ENCODE results near the gene MORF4L2.

The MORF4L2 gene, protein sequence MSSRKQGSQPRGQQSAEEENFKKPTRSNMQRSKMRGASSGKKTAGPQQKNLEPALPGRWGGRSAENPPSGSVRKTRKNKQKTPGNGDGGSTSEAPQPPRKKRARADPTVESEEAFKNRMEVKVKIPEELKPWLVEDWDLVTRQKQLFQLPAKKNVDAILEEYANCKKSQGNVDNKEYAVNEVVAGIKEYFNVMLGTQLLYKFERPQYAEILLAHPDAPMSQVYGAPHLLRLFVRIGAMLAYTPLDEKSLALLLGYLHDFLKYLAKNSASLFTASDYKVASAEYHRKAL

DNA sequence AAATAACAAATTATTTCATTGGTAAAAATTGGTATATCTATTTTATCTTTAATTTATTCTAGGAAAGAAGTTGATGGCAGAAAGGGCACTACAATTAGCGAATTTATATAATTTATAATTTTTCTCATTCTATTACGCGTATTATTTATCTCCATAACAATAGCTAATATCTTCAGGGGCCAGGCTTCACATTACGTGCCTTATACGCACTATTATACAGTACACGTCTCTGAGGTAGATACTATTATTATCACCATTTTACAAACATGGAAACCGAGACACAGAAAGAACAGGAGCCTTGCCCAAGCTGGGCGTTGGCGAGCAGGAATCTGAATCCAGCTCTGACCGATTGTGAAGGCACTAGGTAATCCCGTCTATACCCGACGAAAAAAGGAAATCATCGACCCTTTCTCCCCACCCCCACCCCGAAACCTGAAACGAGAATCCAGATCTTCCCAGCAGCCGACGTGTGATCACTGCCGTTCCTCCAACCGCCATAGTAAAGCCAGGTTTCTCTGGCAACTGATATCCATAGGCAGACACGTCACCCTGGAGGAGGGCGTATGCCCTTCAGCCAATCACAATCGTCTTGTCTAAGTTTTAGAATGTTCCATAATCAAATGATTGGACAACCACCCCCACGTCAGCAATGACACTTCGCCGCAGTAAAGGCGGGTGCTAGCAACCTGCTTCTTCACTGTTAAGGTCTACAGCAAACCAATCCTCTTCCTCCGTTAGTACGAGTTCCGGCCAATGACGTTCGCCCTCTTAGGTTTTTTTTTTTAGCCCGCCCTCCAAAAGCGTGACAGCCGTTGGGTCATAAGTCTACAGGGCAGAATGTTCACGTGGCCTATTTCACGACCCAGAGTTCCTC, at the start of gene MORF4L2:
TSS of gene MORF4L2 (minus strand) at position 501 of the 874 bp plus-strand sequence. CDS start 9,672 bp downstream, outside the sequence.
- in situ Hi-C loops (cut with MboI; ENCODE audit: low sequenced_read_pairs), result no loop called here

DNA sequence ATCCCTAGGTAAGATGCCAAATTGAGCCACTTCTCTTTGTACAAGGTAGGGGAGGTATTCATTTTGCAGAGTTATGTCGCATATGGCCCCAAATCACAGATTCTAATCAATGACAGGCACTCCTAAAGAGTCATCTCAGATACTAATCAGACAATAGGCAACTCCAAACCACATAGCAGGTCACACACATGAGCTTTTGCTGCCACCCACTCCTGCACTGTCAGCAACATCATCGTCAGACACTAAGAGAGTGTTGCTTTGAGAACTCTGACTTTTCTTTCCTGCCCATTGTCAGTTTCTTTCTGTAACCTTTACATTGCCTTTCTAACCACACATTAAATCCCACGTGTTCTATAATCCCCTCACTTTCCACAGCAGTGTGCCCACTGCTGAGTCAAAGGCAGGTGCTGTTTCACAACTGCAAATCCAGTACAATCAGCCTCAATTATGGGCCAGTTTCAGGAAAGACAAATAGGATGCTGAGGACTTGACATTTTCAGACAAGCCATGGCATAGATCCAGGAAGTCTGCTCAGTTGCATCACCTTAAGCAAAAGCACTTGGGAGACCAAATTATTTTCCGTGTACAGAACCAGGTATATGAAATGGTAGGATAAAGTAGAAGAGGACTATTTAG, 47.7 kb upstream of the MORF4L2 start:
- in situ Hi-C loops (cut with MboI; ENCODE audit: low sequenced_read_pairs), result no loop called here

DNA sequence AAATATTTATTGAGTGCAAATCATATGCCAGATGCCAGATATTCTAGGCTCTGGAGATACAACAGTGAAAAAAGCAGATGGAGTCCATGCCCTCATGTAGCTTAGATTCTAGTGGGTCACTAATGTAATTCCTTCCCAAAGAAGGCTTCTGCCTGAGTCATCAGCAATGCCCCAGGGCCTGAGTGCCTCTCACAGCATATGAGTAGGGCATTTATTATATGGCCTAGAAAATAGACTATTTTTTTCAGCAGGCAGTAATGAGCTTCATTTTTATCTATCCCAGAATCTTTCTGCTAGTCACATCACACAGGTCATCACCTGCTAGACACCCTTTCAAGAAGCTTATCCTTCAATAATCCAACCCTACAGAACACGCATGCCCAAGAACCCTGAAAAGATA, 46.5 kb upstream of the MORF4L2 start:
- in situ Hi-C loops (cut with MboI; ENCODE audit: low sequenced_read_pairs), result no loop called here

DNA sequence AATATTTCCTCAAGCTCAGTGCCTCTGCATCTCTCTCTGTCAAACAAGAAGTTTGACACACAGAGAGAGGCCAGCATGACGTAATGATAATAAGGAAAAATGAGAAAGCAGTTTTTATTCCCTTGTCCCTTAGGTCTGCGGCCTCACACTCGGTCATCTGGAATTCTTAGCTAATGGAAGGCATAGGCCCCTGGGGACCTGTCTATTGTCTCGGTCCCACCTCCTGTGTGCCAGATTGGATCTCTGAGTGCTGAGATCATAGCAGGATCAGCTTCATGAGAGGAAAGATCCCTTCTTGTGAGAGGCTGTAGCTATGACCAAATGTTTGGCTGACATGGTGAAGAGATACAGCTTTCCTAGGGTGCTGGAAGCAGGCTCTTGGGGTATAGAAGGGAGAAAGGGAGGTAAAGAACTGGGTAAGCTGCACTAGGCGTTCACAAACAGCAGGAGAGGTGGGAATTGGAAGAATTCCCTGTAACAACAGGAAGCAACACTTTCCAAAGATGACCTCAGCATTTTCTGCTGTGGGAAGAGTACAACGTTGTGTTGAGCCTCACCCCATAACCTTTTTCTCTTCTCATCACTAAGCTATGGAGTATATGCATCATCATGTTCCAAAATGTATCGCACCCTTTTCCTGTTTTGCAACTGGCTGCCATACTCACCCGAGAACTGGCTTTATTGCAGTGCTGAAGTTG, 44.4 kb upstream of the MORF4L2 start:
- in situ Hi-C loops (cut with MboI; ENCODE audit: low sequenced_read_pairs), result no loop called here

DNA sequence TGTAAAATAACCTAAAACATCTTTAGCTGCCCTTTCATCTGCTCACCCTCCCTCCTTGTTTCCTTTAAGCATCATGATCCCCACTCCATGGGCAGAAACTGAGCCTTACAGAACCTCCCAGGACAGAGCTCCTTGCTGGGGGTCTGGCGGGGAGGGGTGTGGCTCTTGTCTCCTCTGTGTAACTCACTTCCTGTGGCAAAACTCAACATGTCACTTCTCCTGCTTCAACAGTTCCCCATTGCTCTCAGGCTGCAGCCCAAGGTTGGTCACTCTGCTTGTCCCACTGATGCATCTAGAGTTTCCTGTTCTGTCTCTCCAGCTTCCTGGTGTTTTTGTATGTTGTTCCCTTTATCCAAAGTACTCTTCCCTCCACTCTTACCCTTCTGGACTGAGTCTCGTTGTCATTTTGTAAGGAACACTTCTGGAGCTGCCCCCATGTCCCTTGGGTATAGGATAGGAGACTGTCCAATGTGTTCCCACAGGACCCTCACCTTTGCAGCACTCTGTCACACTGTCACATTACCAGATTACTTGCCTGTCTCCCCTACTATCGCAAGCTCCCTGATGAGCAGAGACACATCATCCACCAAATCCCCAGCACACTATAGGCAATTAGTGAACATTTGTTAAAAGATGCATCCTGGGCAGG, 43.8 kb upstream of the MORF4L2 start:
- in situ Hi-C loops (cut with MboI; ENCODE audit: low sequenced_read_pairs), result no loop called here

DNA sequence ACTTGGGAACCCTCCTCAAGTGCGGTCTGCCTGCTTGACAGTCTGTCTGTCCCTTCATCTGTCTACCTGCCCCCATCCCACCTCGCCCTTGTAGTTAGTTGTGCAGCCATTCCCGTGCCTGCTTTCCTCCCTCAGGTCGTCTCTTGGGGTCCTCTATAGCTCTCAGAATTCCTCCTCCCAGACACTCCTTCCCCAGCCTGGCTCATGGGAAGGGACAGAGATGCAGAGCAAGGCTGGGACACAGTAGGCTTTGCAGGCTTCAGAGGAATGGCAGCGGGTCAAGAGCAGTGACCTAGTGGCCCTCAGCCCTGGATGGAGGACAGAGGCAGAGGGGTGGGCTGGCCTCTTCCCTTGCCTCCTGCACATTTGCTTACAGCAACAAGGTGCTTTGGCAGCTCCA, 42.5 kb upstream of the MORF4L2 start:
- in situ Hi-C loops (cut with MboI; ENCODE audit: low sequenced_read_pairs), result no loop called here

DNA sequence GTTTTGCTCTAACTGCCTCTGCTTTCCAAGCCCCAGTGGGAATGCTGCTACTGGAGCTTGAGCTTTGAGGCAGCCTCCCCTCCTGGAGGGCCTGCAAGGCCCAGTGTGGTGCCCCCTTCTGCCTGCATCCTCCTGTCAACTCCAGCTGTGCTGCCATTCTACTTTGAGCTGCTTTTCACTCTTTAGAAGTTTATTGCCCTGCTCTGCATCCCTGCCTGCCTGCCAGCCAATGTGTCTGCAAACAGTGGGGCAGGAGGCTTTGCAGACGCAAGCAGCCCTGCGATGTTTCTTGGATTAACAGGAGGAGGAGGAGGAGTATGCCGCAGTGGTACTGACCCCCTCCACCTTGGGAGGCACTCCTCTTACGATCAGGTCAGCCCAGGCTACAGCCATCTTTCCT, 40.6 kb upstream of the MORF4L2 start:
- in situ Hi-C loops (cut with MboI; ENCODE audit: low sequenced_read_pairs), result no loop called here

DNA sequence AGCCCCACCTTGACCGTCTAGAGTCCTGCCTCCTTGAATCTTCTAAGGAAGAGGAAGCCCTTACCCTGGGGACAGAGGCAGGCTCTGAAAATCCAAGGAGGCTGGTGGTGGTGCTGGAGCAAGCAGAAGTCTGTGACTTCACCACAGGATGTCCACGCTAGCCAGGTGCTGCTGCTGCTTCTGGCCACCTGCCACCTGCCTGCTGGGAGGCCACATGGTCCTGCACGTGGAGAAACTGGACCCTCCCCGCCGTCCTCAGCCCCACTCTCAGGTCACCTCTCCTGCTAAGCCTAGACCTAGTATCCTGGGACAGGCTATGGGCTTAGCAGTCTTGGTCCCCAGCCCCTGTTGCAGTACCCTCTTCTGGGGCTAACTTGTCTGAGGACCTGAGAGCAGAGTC, 40.0 kb upstream of the MORF4L2 start:
- in situ Hi-C loops (cut with MboI; ENCODE audit: low sequenced_read_pairs), result no loop called here

DNA sequence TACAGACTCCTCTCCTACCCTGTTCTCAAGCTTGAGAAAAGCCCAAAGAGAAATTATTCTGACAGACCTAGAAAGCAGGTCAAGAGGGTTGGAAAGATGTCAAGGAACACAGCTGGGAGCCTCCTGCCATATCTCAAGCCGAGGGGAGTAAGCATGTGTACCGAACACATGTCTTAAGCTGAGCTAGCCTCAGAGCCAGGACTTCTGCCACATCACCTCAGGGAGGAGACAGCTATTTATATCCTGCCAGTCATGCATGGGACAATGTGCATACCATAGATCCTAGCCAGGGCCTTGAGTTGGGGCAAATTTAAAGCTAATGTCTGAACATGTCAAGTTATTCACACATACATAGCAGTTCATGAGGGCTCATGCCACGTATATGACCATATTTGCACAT, 36.0 kb upstream of the MORF4L2 start:
- in situ Hi-C loops (cut with MboI; ENCODE audit: low sequenced_read_pairs), result no loop called here

DNA sequence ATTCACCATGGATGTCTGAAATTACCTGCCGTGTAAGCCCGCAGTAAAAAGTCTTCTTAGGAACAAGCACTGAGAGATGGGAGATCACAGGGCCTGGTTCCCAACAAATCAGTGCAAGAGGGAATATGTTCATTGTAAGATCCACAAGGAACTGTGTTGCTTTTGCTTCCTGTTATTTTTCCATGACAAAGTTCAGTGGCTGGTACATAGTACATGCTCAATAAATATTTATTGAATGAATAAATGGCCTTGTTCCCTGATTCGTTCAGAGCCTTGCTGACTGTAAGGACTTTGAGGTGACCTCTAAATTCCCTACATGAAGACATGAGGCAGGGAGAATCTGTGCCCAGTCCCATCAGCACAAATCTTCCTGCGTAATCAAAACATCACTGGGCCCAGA, 31.6 kb upstream of the MORF4L2 start:
- in situ Hi-C loops (cut with MboI; ENCODE audit: low sequenced_read_pairs), result no loop called here

DNA sequence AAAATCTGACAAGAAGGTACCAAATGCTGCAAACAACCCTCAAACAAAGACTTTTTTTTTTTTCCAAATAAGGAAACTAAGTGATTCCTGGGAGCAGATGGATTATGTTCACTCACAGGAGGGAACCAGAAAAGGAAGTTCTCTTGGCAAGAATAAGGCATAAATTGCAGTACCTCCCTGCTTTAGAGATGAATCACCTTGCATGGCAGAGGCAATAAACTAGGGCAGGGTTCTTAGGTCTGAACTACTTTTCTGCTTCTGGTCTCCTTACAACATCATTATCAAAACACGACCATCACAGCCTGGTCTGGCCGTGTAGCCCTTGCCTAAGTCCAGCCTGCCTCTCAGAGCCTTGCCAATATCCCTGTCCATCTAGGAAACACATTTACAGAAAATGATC, 30.5 kb upstream of the MORF4L2 start:
- in situ Hi-C loops (cut with MboI; ENCODE audit: low sequenced_read_pairs), result no loop called here

DNA sequence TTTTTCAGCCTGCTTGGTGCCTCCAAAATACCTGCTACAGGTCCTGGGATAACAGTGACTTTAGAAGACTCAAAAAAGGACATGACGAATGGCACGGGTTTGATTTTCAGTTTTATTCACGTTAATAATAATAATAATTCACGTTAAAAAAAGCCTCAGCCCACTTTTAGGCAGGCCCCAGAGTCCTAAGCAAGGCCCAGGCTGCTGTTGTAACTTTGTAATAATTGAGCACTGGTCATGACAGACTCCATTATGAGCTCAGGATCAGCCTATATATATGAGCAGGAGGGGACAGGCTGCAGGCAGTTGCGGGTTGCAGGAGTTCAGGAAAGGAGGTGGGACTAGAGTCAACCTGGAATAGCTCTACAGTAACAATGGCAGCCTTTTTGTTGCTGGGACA, 24.1 kb upstream of the MORF4L2 start, which contains the start of gene TMEM31:
TSS of gene TMEM31 (plus strand) at position 301 of the 400 bp plus-strand sequence. CDS start 1,350 bp downstream, outside the sequence.
- in situ Hi-C loops (cut with MboI; ENCODE audit: low sequenced_read_pairs), result no loop called here

DNA sequence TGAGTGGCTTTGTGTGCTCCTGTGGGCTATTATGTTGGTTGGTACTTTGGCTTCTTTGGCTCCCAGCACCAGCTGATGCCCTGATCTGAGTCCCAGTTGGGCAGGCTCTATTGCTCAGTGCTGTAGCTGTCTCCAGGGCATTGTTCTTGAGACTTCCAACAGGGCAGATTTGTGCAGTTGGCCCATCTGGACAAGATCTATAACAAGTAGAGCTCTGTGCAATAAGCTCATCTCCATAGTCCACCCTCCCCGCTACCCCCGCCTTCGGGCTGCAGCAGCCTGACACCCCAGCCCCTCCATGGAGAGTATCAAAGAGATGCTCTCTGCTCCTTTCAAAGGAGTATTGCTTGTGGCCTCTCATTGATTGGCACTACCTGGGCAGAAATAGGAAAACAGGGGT, 18.4 kb upstream of the MORF4L2 start:
- in situ Hi-C loops (cut with MboI; ENCODE audit: low sequenced_read_pairs), result no loop called here

DNA sequence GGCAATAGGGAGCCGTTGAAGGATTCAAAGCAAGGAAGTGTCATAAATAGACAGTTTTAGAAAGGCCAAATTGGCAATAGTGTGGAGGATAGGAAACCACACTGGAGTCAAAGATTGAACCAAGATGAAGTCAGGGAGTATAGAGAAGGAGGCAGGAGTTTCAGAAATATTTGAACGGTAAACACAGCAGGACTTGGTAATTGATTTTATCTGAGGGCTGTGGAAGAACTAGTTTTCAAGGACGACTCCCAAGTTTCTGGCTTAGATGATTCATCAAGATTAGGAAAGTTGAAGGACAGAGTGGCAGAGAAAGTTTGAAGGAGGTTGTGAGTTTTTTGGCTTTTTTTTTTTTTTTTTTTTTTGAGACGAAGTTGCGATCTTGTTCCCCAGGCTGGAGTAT, 12.7 kb upstream of the MORF4L2 start:
- in situ Hi-C loops (cut with MboI; ENCODE audit: low sequenced_read_pairs), result no loop called here

DNA sequence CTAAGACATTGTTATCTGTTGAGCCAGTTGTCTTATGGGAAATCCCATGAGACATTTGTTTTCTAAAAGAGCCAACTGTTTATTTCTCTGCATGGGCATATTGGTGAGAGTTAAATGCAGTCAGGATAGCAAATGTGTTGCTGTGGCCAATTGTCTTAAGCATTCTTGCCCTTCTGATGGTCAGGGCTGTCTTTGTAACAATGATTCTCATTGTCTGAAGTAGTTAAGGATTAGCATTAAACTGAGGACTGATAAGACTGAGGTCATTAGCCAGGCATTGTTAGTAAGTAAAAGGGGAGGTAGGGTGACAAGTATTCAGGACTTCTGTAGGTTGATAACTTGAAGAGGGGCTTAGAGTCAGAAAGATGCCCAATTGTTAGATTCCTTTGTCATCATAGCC, 11.2 kb upstream of the MORF4L2 start:
- in situ Hi-C loops (cut with MboI; ENCODE audit: low sequenced_read_pairs), result no loop called here

DNA sequence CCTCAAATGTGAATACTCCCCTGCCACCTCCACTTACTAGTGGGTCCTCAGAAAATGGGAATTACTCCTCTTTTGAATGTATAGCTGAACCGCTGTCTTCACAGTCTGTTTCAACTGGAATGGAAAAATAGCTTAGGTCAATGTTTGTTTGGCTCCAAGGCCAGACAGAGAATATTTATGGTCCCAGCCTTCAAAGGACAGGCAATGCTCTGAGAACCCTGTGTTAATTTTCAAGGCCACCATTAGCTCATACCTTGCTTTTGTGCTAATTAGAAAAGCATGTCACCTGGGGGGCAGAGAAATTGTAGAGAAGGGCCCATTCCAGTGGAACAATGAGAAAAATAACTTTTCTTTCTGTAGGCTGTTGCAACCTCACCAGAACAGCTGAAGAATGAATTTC, 4.6 kb upstream of the MORF4L2 start:
- in situ Hi-C loops (cut with MboI; ENCODE audit: low sequenced_read_pairs), result no loop called here

DNA sequence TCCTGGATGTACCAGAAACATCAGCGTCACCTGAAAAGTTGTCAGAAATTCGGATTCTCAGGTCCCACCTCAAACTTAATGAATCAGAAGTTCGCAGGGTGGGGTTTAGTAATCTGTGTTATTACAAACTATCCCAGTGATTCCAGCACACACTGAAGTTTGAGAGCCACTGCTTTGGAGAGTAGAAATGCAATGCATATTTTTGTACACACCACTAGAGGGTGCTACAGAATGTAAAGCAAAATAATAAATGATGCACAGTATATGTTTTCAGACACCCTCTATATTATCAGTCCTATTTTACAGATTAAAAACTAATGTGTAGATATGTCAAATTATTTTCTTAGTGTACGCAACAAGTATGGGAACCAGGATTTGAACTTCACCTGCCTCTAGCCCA, 2.4 kb upstream of the MORF4L2 start:
- in situ Hi-C loops (cut with MboI; ENCODE audit: low sequenced_read_pairs), result no loop called here

DNA sequence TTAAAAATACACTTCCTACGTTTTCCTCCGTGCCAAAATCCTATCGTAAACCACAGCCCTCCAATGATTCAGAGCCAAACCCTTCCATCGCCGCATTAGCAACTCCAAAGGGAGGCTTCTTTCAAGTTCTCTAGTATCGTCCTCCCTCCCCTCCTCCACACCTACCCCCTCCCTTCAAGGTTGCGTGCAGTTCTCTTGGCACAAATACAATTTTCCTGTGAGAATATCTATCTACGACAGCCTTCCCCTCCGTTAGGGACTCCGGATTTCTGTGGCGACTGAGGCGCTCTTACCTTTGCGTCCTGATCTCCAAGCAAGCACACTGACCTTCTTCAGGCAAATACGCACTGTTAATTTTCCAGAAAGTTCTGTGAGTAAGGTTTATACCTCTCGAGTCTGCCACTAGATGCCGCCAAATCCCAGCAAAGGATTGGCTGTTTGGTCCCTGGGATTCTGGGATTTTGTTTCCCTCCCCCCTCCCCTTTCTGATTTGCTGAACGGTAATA, 1.2 kb upstream of the MORF4L2 start:
- in situ Hi-C loops (cut with MboI; ENCODE audit: low sequenced_read_pairs), result no loop called here

DNA sequence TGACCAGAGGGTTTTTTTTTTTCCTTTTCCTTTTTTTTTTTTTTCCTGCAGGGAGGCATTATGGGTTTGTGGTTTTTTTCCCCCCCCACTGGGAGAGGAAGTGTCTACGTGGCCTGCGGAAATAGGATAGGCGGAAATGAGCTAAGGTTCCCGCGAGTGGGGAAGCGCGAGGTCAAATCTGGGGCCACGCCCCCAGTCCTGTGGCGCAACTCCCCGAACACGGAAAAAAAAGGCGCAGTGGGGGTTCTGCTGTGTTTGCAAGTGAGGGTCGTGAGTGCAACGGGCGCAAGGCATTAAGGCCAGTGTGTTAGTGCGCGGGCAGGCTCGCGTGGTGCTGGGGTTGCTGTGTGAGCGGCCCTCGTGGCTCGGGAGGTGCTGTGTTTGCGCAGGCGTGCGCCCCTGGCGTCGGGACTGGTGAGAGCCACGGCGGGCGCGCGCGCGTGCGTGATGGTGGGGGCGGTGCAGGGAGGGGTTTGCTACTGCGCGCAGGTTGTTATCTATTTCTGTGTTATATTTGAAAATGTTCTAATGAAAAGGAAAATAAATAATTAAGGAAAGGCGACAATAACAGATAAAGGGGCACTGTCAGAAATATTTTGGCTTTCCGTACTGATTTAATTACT, 685 bp upstream of the MORF4L2 start:
- in situ Hi-C loops (cut with MboI; ENCODE audit: low sequenced_read_pairs), result no loop called here

DNA sequence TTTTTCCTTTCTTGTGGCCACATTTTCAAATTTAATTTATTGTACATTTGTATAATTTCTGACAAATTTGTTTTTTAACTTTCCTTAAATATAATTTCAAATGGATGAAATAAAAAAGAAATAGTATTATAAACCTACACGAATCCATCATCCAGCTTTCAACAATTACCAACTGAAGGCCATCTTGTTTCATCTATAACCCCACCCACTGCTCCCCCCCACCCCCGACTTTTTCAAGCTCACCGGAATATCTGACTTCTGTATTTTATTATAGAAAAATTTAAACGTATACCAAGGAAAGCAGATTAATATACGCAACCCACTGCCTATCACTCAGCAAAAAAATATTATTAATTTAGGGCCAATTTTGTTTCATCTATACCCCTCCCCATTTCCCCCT, 1.1 kb downstream of the MORF4L2 start:
- in situ Hi-C loops (cut with MboI; ENCODE audit: low sequenced_read_pairs), result no loop called here
